Caco-2 (cell line): ENCODE results near the gene BIRC7. TPM values are rescaled to one million over a fixed set of nuclear protein-coding genes. Genes with fewer than 3 reads are reported as not detected.

Experiments
- BruUV-seq: library from RNA; stranded (reverse); fragments of 400-500 nt; replicated peaks from 2 replicates; lab custom pipeline; 2021; lab: Mats Ljungman, UMichigan
- CTCF ChIA-PET: fragments of 300-600 bp; sonication (Branson Sonifier 250); formaldehyde crosslinking; loops from one replicate; lab custom pipeline; 2022; ENCODE audit warnings: antibody characterized with exemption; lab: Charles Lee
- POLR2A ChIA-PET: fragments of 300-600 bp; sonication (Branson Sonifier 250); formaldehyde crosslinking; loops from one replicate; lab custom pipeline; 2022; ENCODE audit warnings: antibody characterized with exemption; lab: Charles Lee
- DNase-seq, 2 experiments: peaks; one replicate each; pipeline versions ENCODE4 v3.0.0 to v3.0.0-alpha.2; 2020 to 2022
- H3K27me3 ChIP-seq: replicated peaks from 2 replicates; pipeline ENCODE4 v1.6.0; 2011; ENCODE audit warnings: low read length; ENCODE audit not compliant: control insufficient read depth, insufficient read depth
- H3K36me3 ChIP-seq: 2 replicates; pipeline ENCODE4 v1.5.1; 2011; ENCODE audit warnings: low read length; ENCODE audit not compliant: control insufficient read depth, insufficient read depth
- H3K4me1 ChIP-seq: fragments of 250-450 bp; sonication (Bioruptor Pico); 2 replicates; pipeline ENCODE4 v1.5.1; 2020; ENCODE audit warnings: mild to moderate bottlenecking
- H3K4me3 ChIP-seq: 2 replicates; pipeline ENCODE4 v1.5.1; 2011; ENCODE audit warnings: low read depth, mild to moderate bottlenecking, control low read depth, low read length
- H3K9me3 ChIP-seq: fragments of 250-450 bp; sonication (Bioruptor Pico); 2 replicates; pipeline ENCODE4 v1.5.1; 2020; ENCODE audit warnings: mild to moderate bottlenecking, moderate library complexity
- H3K27ac Mint-ChIP-seq: one replicate; pipeline ENCODE4 v1.8.0; 2022; ENCODE audit warnings: mixed read lengths; ENCODE audit not compliant: unreplicated experiment
- H3K27me3 Mint-ChIP-seq: one replicate; pipeline ENCODE4 v1.8.0; 2022; ENCODE audit warnings: mixed read lengths; ENCODE audit not compliant: insufficient read depth, unreplicated experiment
- H3K36me3 Mint-ChIP-seq: one replicate; pipeline ENCODE4 v1.8.0; 2022; ENCODE audit warnings: mild to moderate bottlenecking, mixed read lengths; ENCODE audit not compliant: insufficient read depth, unreplicated experiment
- H3K4me1 Mint-ChIP-seq: one replicate; pipeline ENCODE4 v1.8.0; 2022; ENCODE audit warnings: low read depth, mixed read lengths; ENCODE audit not compliant: unreplicated experiment
- H3K4me3 Mint-ChIP-seq: one replicate; pipeline ENCODE4 v1.8.0; 2022; ENCODE audit warnings: mild to moderate bottlenecking, moderate library complexity, mixed read lengths; ENCODE audit not compliant: unreplicated experiment
- H3K9me3 Mint-ChIP-seq: one replicate; pipeline ENCODE4 v1.8.0; 2022; ENCODE audit warnings: mixed read lengths; ENCODE audit not compliant: unreplicated experiment
- CTCF ChIP-seq, 2 experiments: fragments of 200-600 bp in 1 of 2; IDR thresholded peaks; 1 replicate in 1 of 2; 2 replicates in 1 of 2; pipeline versions ENCODE4 v1.5.1 to v1.8.0; 2011 to 2022; ENCODE audit warnings: antibody characterized with exemption in 1 of 2, control low read depth in 1 of 2, inconsistent platforms in 1 of 2, low read depth in 1 of 2, low read length in 1 of 2, mild to moderate bottlenecking in 1 of 2, moderate library complexity in 1 of 2; ENCODE audit not compliant: insufficient read depth in 1 of 2, severe bottlenecking in 1 of 2, unreplicated experiment in 1 of 2
- intact Hi-C: fragments of 100-400 bp; cut with micrococcal nuclease; formaldehyde crosslinking; loops from one replicate; pipeline ENCODE4 v1.10.0; 2022; ENCODE audit not compliant: unreplicated experiment
- total RNA-seq: library from RNA; stranded (reverse); gene quantifications from 2 replicates; pipeline ENCODE4 v1.2.3, GENCODE V29; 2022

Gene BIRC7
- total RNA-seq, 1 experiment from 2014 or later, result 0.54 TPM

GRCh38 chr20:63254606-63255384 lies 19.1 kb downstream of the BIRC7 start:
- intact Hi-C loops, result no loop called here
- Histone ChIP-seq H3K4me1 (peaks cover 56% of the 10 kb centered on the region), H3K27me3 (no peaks in the 10 kb centered on the region), H3K9me3 (no peaks in the 10 kb centered on the region), H3K4me3 (peak overlapping the region; percentile 4; the same call in 1 of the 2 replicates), H3K36me3 (no peaks in the 10 kb centered on the region)
- Mint-ChIP-seq H3K27ac (peak overlapping the region; percentile 20), H3K4me1 (peaks cover 46% of the 10 kb centered on the region), H3K4me3 (peak overlapping the region; percentile 59), H3K9me3 (no peaks in the 10 kb centered on the region), H3K27me3 (no peaks in the 10 kb centered on the region), H3K36me3 (peaks cover 9% of the 10 kb centered on the region)
- BruUV-seq, result no TSS peak
- peak in 1 of 2 experiments; percentile 58 for DNase-seq
- POLR2A ChIA-PET, result interaction anchor here (0.5 to 0.7 kb wide), 2 partner anchors 17 to 33 kb away, joined by 6 to 10 read pairs; no protein-coding TSS in a partner anchor
- CTCF ChIA-PET, result interaction anchor here (0.6 to 1.7 kb wide), 7 partner anchors 9 to 116 kb away, joined by 3 to 22 read pairs (median 6); no protein-coding TSS in a partner anchor
- TF ChIP-seq CTCF (IDR thresholded peaks at IDR 0.05; ENCODE audit: insufficient read depth in 1 of 2, low read depth in 1 of 2, low read length in 1 of 2, severe bottlenecking in 1 of 2, unreplicated experiment in 1 of 2), result no peak

GRCh38 chr20:63255931-63256704 lies 20.4 kb downstream of the BIRC7 start:
- Mint-ChIP-seq H3K27ac (peak overlapping the region; percentile 20), H3K4me3 (no peak overlapping the region), H3K9me3 (no peaks in the 10 kb centered on the region), H3K27me3 (no peaks in the 10 kb centered on the region), H3K4me1 (peaks cover 39% of the 10 kb centered on the region), H3K36me3 (peaks cover 4% of the 10 kb centered on the region)
- Histone ChIP-seq H3K4me3 (no peak overlapping the region), H3K4me1 (peaks cover 62% of the 10 kb centered on the region), H3K9me3 (no peaks in the 10 kb centered on the region), H3K36me3 (no peaks in the 10 kb centered on the region), H3K27me3 (no peaks in the 10 kb centered on the region)
- no peak for TF ChIP-seq CTCF (IDR thresholded peaks at IDR 0.05; ENCODE audit: insufficient read depth in 1 of 2, low read depth in 1 of 2, low read length in 1 of 2, severe bottlenecking in 1 of 2, unreplicated experiment in 1 of 2)
- intact Hi-C loops, result no loop called here
- CTCF ChIA-PET, result interaction anchor here (1.3 to 1.7 kb wide), 3 partner anchors 13 to 33 kb away, joined by 3 to 22 read pairs (median 6); no protein-coding TSS in a partner anchor
- DNase-seq, result no peak
- POLR2A ChIA-PET, result no interaction called here
- no TSS peak for BruUV-seq

- no peak for TF ChIP-seq CTCF (IDR thresholded peaks at IDR 0.05; ENCODE audit: insufficient read depth in 1 of 2, low read depth in 1 of 2, low read length in 1 of 2, severe bottlenecking in 1 of 2, unreplicated experiment in 1 of 2)
- Mint-ChIP-seq H3K4me1 (peaks cover 46% of the 10 kb centered on the region), H3K27me3 (no peaks in the 10 kb centered on the region), H3K27ac (no peak overlapping the region), H3K36me3 (no peaks in the 10 kb centered on the region), H3K4me3 (no peak overlapping the region), H3K9me3 (no peaks in the 10 kb centered on the region)
- BruUV-seq, result no TSS peak
- Histone ChIP-seq H3K9me3 (no peaks in the 10 kb centered on the region), H3K27me3 (no peaks in the 10 kb centered on the region), H3K4me3 (no peak overlapping the region), H3K4me1 (peaks cover 70% of the 10 kb centered on the region), H3K36me3 (no peaks in the 10 kb centered on the region)
- intact Hi-C loops, result no loop called here
- no peak for DNase-seq
- CTCF ChIA-PET, result no interaction called here
- POLR2A ChIA-PET, result no interaction called here
Observed at GRCh38 chr20:63256954-63257353, 21.2 kb downstream of the BIRC7 start.
